B cell (primary cell): ENCODE measurements around the gene GPRASP2. TPM values are rescaled to one million over a fixed set of nuclear protein-coding genes. Genes with fewer than 3 reads are reported as not detected.
"Not testable (repeated sequence)": the region's sequence is repeated elsewhere in the genome, so short reads cannot be mapped to it uniquely, and the experiment has no call there.

Source experiments
- ATAC-seq: fragments of 200-7000 bp; cut with Tn5 transposase; one replicate; pipeline ENCODE4 v1.10.0; 2021; ENCODE audit warnings: low read depth, mild to moderate bottlenecking, moderate number of reproducible peaks, moderate library complexity
- CTCF ChIA-PET: fragments of 350-600 bp; sonication (Branson Sonifier 250); formaldehyde crosslinking; loops from one replicate; lab custom pipeline; 2021; ENCODE audit warnings: antibody characterized with exemption, inconsistent platforms; lab: Charles Lee
- POLR2A ChIA-PET: fragments of 350-600 bp; sonication (Branson Sonifier 250); formaldehyde crosslinking; loops from one replicate; lab custom pipeline; 2021; ENCODE audit warnings: antibody characterized with exemption; lab: Charles Lee
- DNase-seq: peaks from one replicate; pipeline ENCODE4 v3.0.0; 2013
- H2AFZ ChIP-seq: 2 replicates; pipeline ENCODE4 v1.6.1; 2012; ENCODE audit warnings: mild to moderate bottlenecking, low read depth, low read length; ENCODE audit not compliant: insufficient read depth, poor library complexity, severe bottlenecking
- H3K27ac ChIP-seq, 2 donors: 1 replicate in 1 of 2; 2 replicates in 1 of 2; pipeline ENCODE4 v1.5.1; 2012 to 2013; ENCODE audit warnings: low read length in 2 of 2, mild to moderate bottlenecking in 2 of 2, moderate library complexity in 1 of 2
- H3K27me3 ChIP-seq, 4 experiments: fragments of 200-600 bp in 1 of 4; sonication (generic) in 1 of 4; replicated peaks in 1 of 4; 1 replicate in 2 of 4; 2 replicates in 2 of 4; pipeline versions ENCODE4 v1.6.1 to v1.7.0; 2013 to 2016; ENCODE audit warnings: low read length in 3 of 4, mild to moderate bottlenecking in 2 of 4, mixed read lengths in 1 of 4, moderate library complexity in 1 of 4; ENCODE audit not compliant: insufficient read depth in 4 of 4, control insufficient read depth in 3 of 4; ENCODE audit errors: control extremely low read depth in 1 of 4
- H3K36me3 ChIP-seq, 2 experiments: replicated peaks in 1 of 2; 1 replicate in 1 of 2; 2 replicates in 1 of 2; pipeline versions ENCODE4 v1.6.1 to v1.7.1; 2013; ENCODE audit warnings: low read length in 1 of 2; ENCODE audit not compliant: insufficient read depth in 2 of 2, control insufficient read depth in 1 of 2; ENCODE audit errors: control extremely low read depth in 1 of 2, extremely low read depth in 1 of 2
- H3K4me1 ChIP-seq, 2 donors: fragments of 200-600 bp in 1 of 2; sonication (generic) in 1 of 2; 1 replicate in 1 of 2; 2 replicates in 1 of 2; pipeline versions ENCODE4 v1.5.1 to v1.6.1; 2013 to 2017; ENCODE audit warnings: low read length in 2 of 2; ENCODE audit not compliant: control insufficient read depth in 2 of 2, insufficient read depth in 2 of 2
- H3K4me2 ChIP-seq: replicated peaks from 2 replicates; pipeline ENCODE3; 2012; ENCODE audit warnings: mild to moderate bottlenecking, low read depth, low read length; ENCODE audit not compliant: poor library complexity, severe bottlenecking
- H3K4me3 ChIP-seq, 5 experiments: fragments of 200-600 bp in 1 of 5; sonication (generic) in 1 of 5; 1 replicate in 3 of 5; 2 replicates in 2 of 5; pipeline versions ENCODE4 v1.5.1 to v1.7.0; 2011 to 2016; ENCODE audit warnings: low read length in 4 of 5, mild to moderate bottlenecking in 4 of 5, low read depth in 2 of 5, control low read depth in 1 of 5, moderate library complexity in 1 of 5; ENCODE audit not compliant: insufficient read depth in 1 of 5; ENCODE audit errors: control extremely low read depth in 1 of 5, extremely low read depth in 1 of 5
- H3K79me2 ChIP-seq: fragments of 200-600 bp; sonication (generic); one replicate; pipeline ENCODE4 v1.6.0; 2016; ENCODE audit warnings: low read length; ENCODE audit not compliant: control insufficient read depth, insufficient read depth
- H3K9ac ChIP-seq: fragments of 200-600 bp; sonication (generic); 2 replicates; pipeline ENCODE4 v1.6.1; 2017; ENCODE audit warnings: mild to moderate bottlenecking, low read length, moderate library complexity
- H3K9me3 ChIP-seq, 3 donors: one replicate each; pipeline versions ENCODE4 v1.6.1 to v1.7.1; 2013; ENCODE audit warnings: low read length in 2 of 3; ENCODE audit not compliant: control insufficient read depth in 2 of 3, insufficient read depth in 1 of 3; ENCODE audit errors: control extremely low read depth in 1 of 3
- H4K20me1 ChIP-seq: 2 replicates; pipeline ENCODE4 v1.6.0; 2012; ENCODE audit warnings: mild to moderate bottlenecking, low read length; ENCODE audit not compliant: insufficient read depth, control insufficient read depth, poor library complexity, severe bottlenecking
- H3K27ac Mint-ChIP-seq: one replicate; pipeline ENCODE4 v1.8.0; 2021; ENCODE audit warnings: mixed read lengths
- H3K27me3 Mint-ChIP-seq: one replicate; pipeline ENCODE4 v1.8.0; 2021; ENCODE audit warnings: mixed read lengths
- H3K4me1 Mint-ChIP-seq: one replicate; pipeline ENCODE4 v1.8.0; 2021; ENCODE audit warnings: mixed read lengths
- H3K4me3 Mint-ChIP-seq: one replicate; pipeline ENCODE4 v1.8.0; 2021; ENCODE audit warnings: mixed read lengths
- H3K9me3 Mint-ChIP-seq: one replicate; pipeline ENCODE4 v1.8.0; 2022; ENCODE audit warnings: mixed read lengths; ENCODE audit not compliant: insufficient read depth
- EZH2 ChIP-seq: IDR thresholded peaks from 2 replicates; pipeline ENCODE4 v1.6.1; 2012; ENCODE audit warnings: borderline replicate concordance, low read depth, mild to moderate bottlenecking, moderate library complexity, low read length; ENCODE audit not compliant: insufficient read depth, poor library complexity, severe bottlenecking
- WGBS: methylation state at CpG from one replicate; pipeline ENCODE4 v1.1.5; 2013; ENCODE audit warnings: missing lambda C conversion rate; ENCODE audit not compliant: insufficient coverage; 5-methylcytosine and 5-hydroxymethylcytosine counted together
- intact Hi-C: fragments of 100-400 bp; cut with micrococcal nuclease; formaldehyde crosslinking; loops from one replicate; pipeline ENCODE4 v1.10.0; 2022
- polyA minus RNA-seq: library from RNA; depleted of rRNA, polyadenylated mRNA; stranded (reverse); fragments of >200 nt; gene quantifications from 2 replicates; pipeline ENCODE4 v1.2.3, GENCODE V29; 2012
- polyA plus RNA-seq: library from polyadenylated mRNA; depleted of rRNA; stranded (reverse); fragments of >200 nt; gene quantifications from 2 replicates; pipeline ENCODE4 v1.2.3, GENCODE V29; 2012
- total RNA-seq, 2 donors: library from RNA; stranded (reverse); fragments of 120-200 nt in 1 of 2; gene quantifications; 1 replicate in 1 of 2; 2 replicates in 1 of 2; pipeline versions ENCODE4 v1.2.3 to v1.2.4, GENCODE V29; 2013 to 2022
- TF ChIP-seq, protein P1 (sequence below): fragments of 200-600 bp; IDR thresholded peaks from one replicate; pipeline ENCODE4 v1.8.0; 2022; ENCODE audit warnings: antibody characterized with exemption, mild to moderate bottlenecking

GPRASP2 gene
- 0.59 and 0.63 TPM in 2 replicates for total RNA-seq
- 1.1 TPM for total RNA-seq (2013)
- 0.13 and 0.15 TPM in 2 replicates for polyA plus RNA-seq
- polyA minus RNA-seq: 0.17 and 0.29 TPM in 2 replicates

DNA sequence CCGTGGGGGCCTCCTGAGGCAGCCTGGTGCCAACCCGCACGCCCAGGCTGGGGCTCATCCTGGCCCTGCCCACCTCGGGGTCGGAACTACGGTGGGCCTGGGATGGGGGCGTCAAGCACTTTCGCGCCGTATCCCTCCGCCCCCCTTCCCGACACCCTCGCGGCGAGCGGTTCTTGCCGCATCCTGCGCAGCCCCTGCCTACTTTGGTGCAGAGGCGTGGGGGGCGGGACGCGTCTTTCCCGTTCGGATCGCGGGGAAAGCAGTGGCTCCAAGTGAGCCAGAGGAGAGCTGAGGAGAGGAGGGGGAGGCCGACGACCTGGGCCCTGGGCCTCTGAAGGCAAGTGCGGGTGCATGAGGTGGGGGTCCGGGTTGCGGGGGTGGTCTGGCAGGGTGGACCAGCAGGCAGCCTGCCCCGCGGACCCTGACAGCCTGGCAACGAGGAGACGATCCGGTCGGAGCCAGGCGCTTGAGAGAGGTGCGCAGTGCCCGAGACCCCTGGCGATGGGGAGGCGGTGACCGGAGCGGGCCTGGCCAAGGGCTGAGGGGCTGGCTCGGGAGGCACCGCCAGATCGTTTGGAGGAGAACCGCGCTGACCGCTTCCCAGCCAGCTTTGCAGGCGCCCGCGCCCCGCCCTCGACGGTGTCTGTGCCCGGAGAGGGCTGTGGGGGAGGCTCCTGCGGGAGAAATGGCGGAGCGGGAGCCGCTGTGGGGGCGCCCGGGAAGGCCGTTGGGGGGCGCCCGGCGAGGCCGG lies at the start of gene GPRASP2:
Gene GPRASP2, plus strand, starts transcription at position 233 of the 751 bp plus-strand sequence. CDS start 2,422 bp downstream, outside the sequence.
- peak; percentile 16 for DNase-seq
- intact Hi-C loops: no loop called here

DNA sequence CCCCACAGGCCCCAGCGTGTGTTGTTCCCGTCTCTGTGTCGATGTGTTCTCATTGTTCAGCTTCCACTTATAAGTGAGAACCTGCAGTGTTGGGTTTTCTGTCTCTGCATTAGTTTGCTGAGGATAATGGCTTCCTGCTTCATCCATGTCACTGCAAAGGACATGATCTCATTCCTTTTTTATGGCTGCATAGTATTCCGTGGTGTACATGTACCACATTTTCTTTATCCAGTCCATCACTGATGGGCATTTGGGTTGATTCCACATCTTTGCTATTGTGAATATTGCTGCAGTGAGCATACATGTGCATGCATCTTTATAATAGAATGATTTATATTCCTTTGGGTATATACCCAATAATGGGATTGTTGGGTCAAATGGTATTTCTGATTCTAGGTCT lies 48.4 kb upstream of the GPRASP2 start:
- H3K4me3 Mint-ChIP-seq, H3K79me2 ChIP-seq, H3K9me3 Mint-ChIP-seq, H3K27me3 ChIP-seq, H2AFZ ChIP-seq, H3K27me3 Mint-ChIP-seq, DNase-seq, H3K4me3 ChIP-seq, ATAC-seq, POLR2A ChIA-PET, H3K27ac ChIP-seq, H3K4me2 ChIP-seq, H3K27ac Mint-ChIP-seq, H4K20me1 ChIP-seq, intact Hi-C loops, H3K9me3 ChIP-seq, H3K9ac ChIP-seq, CTCF ChIA-PET, H3K36me3 ChIP-seq, H3K4me1 ChIP-seq: not testable (repeated sequence)
- H3K4me1 Mint-ChIP-seq: peaks cover 14% of the 10 kb centered on the region
- no CpG with 5 or more reads among the region's 4 CpGs for WGBS

More for the DNA sequence above, at the start of gene GPRASP2:
- Mint-ChIP-seq H3K4me3 (peak within 1 kb of the TSS; percentile 85), H3K4me1 (peaks cover 18% of the 10 kb centered on the region), H3K27ac (no peak within 1 kb of the TSS), H3K9me3 (no peaks in the 10 kb centered on the region), H3K27me3 (peaks cover 16% of the 10 kb centered on the region)
- Histone ChIP-seq H3K9ac (peak within 1 kb of the TSS; percentile 53), H4K20me1 (no peaks in the 10 kb centered on the region), H3K4me1 (peaks cover 0 to 13% of the 10 kb centered on the region in 2 donors), H3K4me2 (peak within 1 kb of the TSS; percentile 77), H3K9me3 (no peaks in the 10 kb centered on the region), H2AFZ (peak within 1 kb of the TSS; percentile 59), H3K36me3 (no peaks in the 10 kb centered on the region), H3K27me3 (peaks cover 0 to 16% (median 3%) of the 10 kb centered on the region in 4 experiments), H3K27ac (no peak within 1 kb of the TSS), H3K79me2 (no peaks in the 10 kb centered on the region), H3K4me3 (peak within 1 kb of the TSS in 4 of 5 experiments; percentile 33 to 55 (median 45))
- ATAC-seq: peak; percentile 24
- POLR2A ChIA-PET: no interaction called here
- TF ChIP-seq EZH2: no peak
- TF ChIP-seq, protein P1, sequence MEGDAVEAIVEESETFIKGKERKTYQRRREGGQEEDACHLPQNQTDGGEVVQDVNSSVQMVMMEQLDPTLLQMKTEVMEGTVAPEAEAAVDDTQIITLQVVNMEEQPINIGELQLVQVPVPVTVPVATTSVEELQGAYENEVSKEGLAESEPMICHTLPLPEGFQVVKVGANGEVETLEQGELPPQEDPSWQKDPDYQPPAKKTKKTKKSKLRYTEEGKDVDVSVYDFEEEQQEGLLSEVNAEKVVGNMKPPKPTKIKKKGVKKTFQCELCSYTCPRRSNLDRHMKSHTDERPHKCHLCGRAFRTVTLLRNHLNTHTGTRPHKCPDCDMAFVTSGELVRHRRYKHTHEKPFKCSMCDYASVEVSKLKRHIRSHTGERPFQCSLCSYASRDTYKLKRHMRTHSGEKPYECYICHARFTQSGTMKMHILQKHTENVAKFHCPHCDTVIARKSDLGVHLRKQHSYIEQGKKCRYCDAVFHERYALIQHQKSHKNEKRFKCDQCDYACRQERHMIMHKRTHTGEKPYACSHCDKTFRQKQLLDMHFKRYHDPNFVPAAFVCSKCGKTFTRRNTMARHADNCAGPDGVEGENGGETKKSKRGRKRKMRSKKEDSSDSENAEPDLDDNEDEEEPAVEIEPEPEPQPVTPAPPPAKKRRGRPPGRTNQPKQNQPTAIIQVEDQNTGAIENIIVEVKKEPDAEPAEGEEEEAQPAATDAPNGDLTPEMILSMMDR: no peak
- under 1% methylated on average over 43 of the region's 68 CpGs for WGBS
- CTCF ChIA-PET: no interaction called here

DNA sequence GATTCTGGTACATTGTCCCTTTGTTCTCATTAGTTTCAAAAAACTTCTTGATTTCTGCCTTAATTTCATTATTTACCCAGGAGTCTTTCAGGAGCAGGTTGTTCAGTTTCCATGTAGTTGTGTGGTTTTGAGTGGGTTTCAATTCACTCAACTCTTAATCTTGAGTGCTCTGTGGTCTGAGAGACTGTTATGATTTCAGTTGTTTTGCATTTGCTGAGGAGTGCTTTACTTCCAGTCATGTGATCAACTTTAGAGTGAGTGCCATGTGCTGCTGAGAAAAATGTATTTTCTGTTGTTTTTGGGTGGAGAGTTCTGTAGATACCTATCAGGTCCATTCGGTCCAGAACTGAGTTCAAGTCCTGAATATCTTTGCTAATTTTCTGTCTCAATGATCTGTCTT lies 45.2 kb upstream of the GPRASP2 start:
- H2AFZ ChIP-seq, H3K9me3 Mint-ChIP-seq, H3K4me1 Mint-ChIP-seq, POLR2A ChIA-PET, H3K4me2 ChIP-seq, H4K20me1 ChIP-seq, H3K4me3 ChIP-seq, H3K9me3 ChIP-seq, H3K4me3 Mint-ChIP-seq, H3K4me1 ChIP-seq, H3K27me3 ChIP-seq, intact Hi-C loops, ATAC-seq, H3K27me3 Mint-ChIP-seq, H3K36me3 ChIP-seq, H3K27ac Mint-ChIP-seq, H3K27ac ChIP-seq, H3K9ac ChIP-seq, H3K79me2 ChIP-seq, DNase-seq: not testable (repeated sequence)
- WGBS: no CpG with 5 or more reads among the region's 1 CpG
- CTCF ChIA-PET: interaction anchor here (0.5 kb wide), 1 partner anchor 1160 kb away, joined by 3 read pairs; no protein-coding TSS in a partner anchor
